Adrenal gland (tissue), 5 donors: ENCODE results near the gene BFSP1.

ENCODE experiments used
- CTCF ChIP-seq, 6 experiments: fragments of 450-650 bp in 4 of 6; fragments of 200-600 bp in 2 of 6; sonication (generic) in 1 of 6; IDR thresholded peaks; 1 replicate in 5 of 6; 2 replicates in 1 of 6; pipeline versions ENCODE4 v1.5.1 to v1.8.0; 2016 to 2021; ENCODE audit warnings: antibody characterized with exemption in 6 of 6, mild to moderate bottlenecking in 2 of 6, moderate library complexity in 1 of 6
- POLR2A ChIP-seq, 2 donors: fragments of 450-650 bp; IDR thresholded peaks; one replicate each; pipeline ENCODE4 v1.6.1; 2017; ENCODE audit warnings: antibody characterized with exemption in 2 of 2, mild to moderate bottlenecking in 2 of 2, moderate library complexity in 1 of 2
- donor health status: DM: no; HTN: no; CAD: no.

DNA sequence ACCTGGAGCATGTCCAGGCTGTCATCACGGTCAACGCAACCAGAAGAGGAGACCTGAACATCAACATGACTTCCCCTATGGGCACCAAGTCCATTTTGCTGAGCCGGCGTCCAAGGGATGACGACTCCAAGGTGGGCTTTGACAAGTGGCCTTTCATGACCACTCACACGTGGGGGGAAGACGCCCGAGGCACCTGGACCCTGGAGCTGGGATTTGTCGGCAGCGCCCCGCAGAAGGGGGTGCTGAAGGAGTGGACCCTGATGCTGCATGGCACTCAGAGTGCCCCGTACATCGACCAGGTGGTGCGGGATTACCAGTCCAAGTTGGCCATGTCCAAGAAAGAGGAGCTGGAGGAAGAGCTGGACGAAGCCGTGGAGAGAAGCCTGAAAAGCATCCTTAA is 49.5 kb downstream of the BFSP1 start:
- no peak for TF ChIP-seq POLR2A (IDR thresholded peaks at IDR 0.05)
- no peak for TF ChIP-seq CTCF (IDR thresholded peaks at IDR 0.05)
